HG02970 (cell line): Measurements from ENCODE around the gene H3-3A.
A peak's percentile ranks its signal among the peaks of the same experiment; 100 is the strongest.

Experiments used
- ATAC-seq: cut with Tn5 transposase; IDR thresholded peaks from one replicate; pipeline ENCODE4 v1.9.1; 2021; ENCODE audit warnings: mild to moderate bottlenecking, moderate library complexity, moderate number of reproducible peaks; ENCODE audit not compliant: unreplicated experiment, low FRiP score

H3-3A gene

DNA sequence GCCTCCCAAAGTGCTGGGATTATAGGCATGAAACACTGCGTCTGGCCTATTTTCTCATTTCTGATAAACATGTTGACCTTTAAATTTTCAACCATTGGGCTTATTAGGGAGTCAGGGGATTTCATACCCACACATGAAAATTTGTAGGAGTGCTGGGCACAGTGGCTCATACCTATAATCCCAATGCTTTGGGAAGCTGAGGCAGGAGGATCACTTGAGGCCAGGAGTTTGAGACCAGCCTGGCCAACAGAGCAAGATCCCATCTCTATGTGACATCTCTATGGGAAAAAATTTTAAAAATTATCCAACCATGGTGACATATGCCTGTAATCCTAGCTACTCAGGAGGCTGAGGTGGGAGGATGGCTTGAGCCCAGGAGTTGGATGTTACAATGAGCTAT is 10.5 kb upstream of the H3-3A start:
- no peak for ATAC-seq

- ATAC-seq = no peak
These were observed 7.8 kb upstream of the H3-3A start for GRCh38 chr1:226054519-226055327.

DNA sequence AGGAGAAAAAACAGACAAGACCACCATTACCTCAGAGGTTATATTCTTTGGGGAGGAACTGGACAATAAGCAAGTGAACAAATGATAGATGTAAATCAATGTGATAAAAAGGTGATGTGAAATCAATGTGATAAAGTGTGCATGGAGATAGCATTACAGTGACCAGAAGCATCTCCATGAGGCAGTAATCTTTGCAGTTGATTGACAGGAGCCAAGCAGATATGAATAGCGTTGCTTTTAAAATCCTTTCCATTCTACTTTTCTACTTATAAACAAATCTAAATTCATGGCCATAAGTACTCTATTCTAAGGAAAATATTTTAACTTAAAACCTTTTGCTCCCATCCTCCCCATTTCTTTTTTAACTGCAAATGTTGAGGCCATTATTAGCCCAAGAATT is 2.8 kb upstream of the H3-3A start:
- ATAC-seq = no peak

DNA sequence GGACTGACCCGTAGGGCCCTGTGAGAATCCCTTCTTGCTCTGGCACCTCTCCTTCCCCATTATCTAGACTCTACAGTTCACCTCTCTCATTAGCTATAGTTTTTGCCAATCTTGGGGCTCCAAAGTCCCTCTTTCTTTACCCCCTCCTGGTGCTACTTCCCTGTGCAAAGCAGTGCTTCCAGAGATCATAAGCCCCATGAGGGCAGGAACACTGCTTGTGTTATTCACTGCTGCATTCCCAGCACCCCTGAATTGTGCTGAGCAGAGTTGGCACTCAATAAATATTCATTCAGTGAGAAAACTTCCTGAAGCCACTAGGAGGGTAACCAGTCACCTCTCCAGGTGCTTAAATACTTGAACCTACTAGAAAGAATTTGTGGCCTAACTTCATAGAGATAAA is 2.1 kb upstream of the H3-3A start:
- ATAC-seq = no peak

DNA sequence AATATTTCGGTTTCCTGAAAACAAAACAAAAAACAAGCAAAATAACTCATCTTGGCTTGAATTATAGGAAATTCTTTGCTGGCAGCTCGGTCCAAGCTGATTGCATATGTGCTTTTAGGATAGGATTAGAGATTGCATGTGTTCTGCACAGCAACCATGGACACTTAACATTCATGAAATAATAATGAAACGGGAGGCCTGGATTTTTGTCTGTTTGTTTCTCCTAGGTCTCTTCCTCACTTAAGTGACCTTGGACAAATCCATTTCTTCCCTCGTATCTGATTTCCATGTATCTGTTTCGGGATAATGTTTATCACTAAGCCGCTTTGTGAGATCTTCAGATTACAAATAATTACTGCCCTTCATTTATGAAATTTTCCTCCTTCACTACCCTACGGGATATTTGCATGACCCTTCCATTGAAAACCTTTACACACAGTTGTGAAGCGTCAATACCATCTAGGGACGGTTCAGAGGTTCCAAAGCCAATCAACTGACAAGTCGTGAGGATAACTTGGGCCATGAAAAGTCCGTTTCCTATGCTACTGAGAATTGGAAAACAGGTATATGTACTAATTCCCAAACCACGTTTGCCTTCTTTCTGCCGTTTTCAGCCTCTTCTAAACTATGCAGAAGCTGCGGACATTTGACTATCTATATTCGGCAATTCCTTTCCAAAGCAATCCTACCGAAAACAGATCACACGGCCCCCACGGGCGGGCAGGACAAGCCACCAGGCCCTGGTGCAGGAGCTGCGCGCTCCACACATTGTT is 1.3 kb upstream of the H3-3A start:
- ATAC-seq = no peak

DNA sequence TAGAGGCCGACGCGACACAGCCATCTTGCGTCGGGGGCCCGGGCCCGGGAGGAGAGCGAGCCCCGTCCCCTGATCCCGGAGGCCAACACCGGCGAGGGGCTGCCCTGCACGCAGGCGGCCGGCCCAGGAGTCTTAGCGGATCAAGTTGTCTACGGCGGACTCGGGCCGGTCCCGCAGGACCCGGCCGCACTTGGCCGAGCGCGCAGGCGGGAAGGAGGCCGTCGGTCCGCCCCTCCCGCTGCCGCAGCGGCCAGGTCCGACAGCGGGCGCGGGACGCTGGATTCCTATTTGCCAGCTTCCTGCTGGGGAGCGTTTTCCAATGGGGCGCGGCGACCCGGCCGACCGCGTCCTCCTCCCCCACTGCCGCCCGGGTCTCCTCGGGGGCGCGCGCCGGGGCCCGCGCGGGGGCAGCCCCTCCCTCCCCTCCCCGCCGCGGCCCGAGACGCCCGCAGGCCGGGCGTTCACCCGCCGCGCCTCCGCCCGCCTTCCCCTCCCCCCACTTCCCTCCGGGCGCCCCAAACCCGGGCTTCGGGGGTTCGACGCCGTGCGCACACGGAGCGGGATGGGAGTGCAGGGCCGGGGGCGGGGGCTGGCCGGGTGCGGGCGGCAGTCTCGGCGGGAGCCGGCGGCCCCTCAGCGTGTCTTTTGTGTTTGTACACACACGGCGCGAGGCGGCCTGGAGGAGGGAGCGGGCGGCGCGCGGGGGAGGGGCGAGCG is 517 bp upstream of the H3-3A start:
- ATAC-seq = peak; percentile 37

DNA sequence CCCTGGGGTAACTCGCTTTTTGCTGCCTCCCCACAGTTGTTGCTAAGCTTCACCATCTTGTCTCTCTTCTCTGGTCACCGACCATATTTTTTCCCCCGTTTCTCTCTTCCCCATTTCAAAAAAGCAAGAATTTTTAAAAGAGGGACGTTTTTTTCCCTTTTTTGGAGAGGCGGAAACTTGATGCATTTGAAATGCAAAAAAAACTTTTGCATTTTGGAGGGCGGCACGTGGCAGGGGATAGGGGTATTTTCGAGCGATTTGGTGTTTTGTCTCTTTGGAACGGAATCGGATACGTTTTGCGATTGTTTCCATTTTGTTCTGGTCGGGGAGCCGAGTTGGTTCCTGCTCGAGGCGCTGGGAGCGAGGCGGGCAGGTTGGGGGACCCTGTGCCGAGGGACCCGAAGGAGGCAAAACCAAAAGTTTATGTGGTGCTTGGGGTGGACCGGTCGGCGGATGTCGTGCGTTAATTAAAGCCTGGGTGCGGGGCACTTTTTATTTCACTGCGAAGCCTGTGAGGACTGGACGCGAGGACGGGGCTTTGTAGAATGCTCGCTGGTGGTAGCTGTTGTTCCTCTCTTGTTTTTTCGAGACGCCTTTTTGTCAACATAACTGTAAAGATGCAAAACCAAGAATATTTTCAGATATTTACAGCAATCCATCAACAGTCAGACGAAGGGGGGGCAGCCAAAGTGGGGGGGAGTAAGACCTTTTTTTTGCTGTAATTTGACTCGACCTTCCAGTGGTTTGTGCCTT is 884 bp downstream of the H3-3A start:
- ATAC-seq = peak; percentile 8

GRCh38 chr1:226063977-226064815 is 1.7 kb downstream of the H3-3A start:
- ATAC-seq = no peak

- no peak for ATAC-seq
These were observed 2.3 kb downstream of the H3-3A start for GRCh38 chr1:226064816-226065248.

DNA sequence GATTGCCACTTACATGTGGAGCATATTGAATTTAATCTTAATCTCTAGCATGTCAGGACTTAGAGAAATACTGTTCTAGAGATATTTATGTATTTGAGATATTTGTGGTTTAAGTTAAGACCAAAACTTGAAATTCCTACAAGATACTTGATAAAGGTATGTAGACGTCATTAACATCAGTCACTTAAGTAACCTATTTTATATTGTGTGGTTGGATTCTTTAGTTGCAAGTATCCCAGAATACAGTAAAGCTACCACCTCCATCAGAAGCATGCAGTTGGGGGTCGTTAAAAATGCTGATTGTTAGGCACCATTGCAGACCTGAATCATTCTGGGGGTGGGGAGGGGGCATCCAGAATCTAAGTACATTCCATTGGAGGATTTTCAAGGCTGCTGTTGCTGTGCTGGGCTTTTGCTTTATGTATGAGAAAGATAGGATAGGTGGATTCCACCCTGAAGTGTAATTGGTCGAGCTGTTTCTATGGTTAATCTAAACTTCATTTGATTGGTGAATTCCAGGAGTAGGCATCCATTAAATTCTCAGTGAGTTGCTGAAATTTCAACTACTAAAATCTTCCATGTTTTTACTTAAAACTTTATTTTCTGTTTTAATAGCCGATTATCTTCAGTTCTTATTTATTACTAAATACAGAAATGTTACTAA is 4.0 kb downstream of the H3-3A start:
- no peak for ATAC-seq

GRCh38 chr1:226069811-226070489 is 7.4 kb downstream of the H3-3A start:
- no peak for ATAC-seq

DNA sequence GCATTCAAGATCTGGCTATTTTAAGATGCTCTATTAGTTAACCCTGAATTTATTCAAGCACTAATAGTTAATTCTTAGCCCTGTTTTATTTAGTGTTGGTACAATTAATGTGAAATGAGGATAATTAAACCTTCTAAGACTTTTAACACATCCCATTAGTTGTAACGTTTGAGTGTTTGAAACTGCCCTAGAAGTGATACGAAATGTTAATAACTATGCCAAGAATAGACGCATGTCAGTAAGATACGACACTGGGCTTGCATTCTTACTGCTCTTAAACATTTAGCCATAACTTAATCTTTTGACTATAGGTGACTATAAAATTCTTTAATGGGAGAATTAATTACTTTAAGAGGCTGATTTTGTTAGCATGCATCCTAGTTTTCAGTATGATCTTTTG is 9.8 kb downstream of the H3-3A start:
- no peak for ATAC-seq

- ATAC-seq = no peak
These were observed 10.9 kb downstream of the H3-3A start for GRCh38 chr1:226073184-226073950.

- ATAC-seq = no peak
These were observed 11.5 kb downstream of the H3-3A start for GRCh38 chr1:226074046-226074445.

GRCh38 chr1:226076378-226076777 is 13.9 kb downstream of the H3-3A start:
- no peak for ATAC-seq

DNA sequence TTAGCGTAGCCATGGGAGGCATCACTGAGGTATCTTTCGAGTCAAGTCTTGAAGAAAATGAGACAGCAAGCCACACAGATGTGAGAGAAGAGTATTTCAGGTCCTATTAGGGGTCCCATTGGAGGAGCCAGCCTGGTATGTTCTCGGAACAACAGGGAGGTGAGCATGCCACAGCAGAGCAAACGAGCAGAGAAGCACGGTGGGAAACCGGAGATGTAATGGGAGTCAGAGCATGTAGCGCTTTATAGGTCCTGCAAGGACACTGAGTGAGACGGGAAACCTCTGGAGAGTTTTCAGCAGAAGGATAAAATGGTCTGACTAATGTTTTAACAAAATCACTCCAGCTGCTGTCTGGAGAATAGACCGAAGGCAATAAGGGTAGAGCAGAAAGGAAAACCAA is 15.9 kb downstream of the H3-3A start:
- ATAC-seq = no peak

- no peak for ATAC-seq
These were observed 20.0 kb downstream of the H3-3A start for GRCh38 chr1:226082587-226082917.

- ATAC-seq = peak; percentile 18
These were observed 20.4 kb downstream of the H3-3A start for GRCh38 chr1:226082959-226083301.
